ENCODE data around the gene MICB. TPM values are rescaled to one million over a fixed set of nuclear protein-coding genes. Genes with fewer than 3 reads are reported as not detected.

MICB gene
- total and polyA plus RNA-seq, 4 donors: 0.19 to 4.9 (median 1.2) TPM

- TF ChIP-seq EGR1 (IDR thresholded peaks at IDR 0.05; ENCODE audit: low read depth in 2 of 2) (no peak), MAX (IDR thresholded peaks at IDR 0.05) (no peak), RAD21 (IDR thresholded peaks at IDR 0.05) (no peak), TAF1 (conservative IDR thresholded peaks at IDR 0.05) (peak; percentile 98), FOXA2 (IDR thresholded peaks at IDR 0.05) (no peak), ZBTB33 (IDR thresholded peaks at IDR 0.05) (no peak), RXRA (IDR thresholded peaks at IDR 0.05) (peak; percentile 10 to 13), FOXA1 (IDR thresholded peaks at IDR 0.05) (no peak), SP1 (IDR thresholded peaks at IDR 0.05) (peak; percentile 77)
Observed at GRCh38 chr6:31462964-31463870, 34.7 kb upstream of the MICB start (continued).

- Histone ChIP-seq H3K9ac (ENCODE audit: low read depth in 1 of 2, low read length in 2 of 2) (no peak overlapping the region), H3K4me3 (ENCODE audit: low read depth in 1 of 3, low read length in 3 of 3) (peak overlapping the region; percentile 62 to 83 (median 71)), H3K4me1 (ENCODE audit: control insufficient read depth in 4 of 4, insufficient read depth in 4 of 4, low read length in 3 of 4) (peaks cover 3 to 24% (median 13%) of the 10 kb centered on the region in 4 donors), H3K27ac (ENCODE audit: low read depth in 1 of 2, low read length in 2 of 2) (no peak overlapping the region), H3K27me3 (ENCODE audit: control insufficient read depth in 4 of 4, insufficient read depth in 4 of 4, low read length in 3 of 4) (no peaks in the 10 kb centered on the region), H3K9me3 (ENCODE audit: control insufficient read depth in 4 of 4, low read length in 3 of 4) (no peaks in the 10 kb centered on the region), H3K36me3 (ENCODE audit: control insufficient read depth in 4 of 4, insufficient read depth in 3 of 4, low read depth in 1 of 4, low read length in 3 of 4) (no peaks in the 10 kb centered on the region)
- DNase-seq (ENCODE audit: low spot score): no peak
- TF ChIP-seq EGR1 (IDR thresholded peaks at IDR 0.05; ENCODE audit: low read depth in 2 of 2): no peak
- TF ChIP-seq, protein P1, sequence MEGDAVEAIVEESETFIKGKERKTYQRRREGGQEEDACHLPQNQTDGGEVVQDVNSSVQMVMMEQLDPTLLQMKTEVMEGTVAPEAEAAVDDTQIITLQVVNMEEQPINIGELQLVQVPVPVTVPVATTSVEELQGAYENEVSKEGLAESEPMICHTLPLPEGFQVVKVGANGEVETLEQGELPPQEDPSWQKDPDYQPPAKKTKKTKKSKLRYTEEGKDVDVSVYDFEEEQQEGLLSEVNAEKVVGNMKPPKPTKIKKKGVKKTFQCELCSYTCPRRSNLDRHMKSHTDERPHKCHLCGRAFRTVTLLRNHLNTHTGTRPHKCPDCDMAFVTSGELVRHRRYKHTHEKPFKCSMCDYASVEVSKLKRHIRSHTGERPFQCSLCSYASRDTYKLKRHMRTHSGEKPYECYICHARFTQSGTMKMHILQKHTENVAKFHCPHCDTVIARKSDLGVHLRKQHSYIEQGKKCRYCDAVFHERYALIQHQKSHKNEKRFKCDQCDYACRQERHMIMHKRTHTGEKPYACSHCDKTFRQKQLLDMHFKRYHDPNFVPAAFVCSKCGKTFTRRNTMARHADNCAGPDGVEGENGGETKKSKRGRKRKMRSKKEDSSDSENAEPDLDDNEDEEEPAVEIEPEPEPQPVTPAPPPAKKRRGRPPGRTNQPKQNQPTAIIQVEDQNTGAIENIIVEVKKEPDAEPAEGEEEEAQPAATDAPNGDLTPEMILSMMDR (IDR thresholded peaks at IDR 0.05; ENCODE audit: low read depth, low read length, missing input control): no peak
- no peak for TF ChIP-seq HNF4G (IDR thresholded peaks at IDR 0.05)
- TF ChIP-seq FOXA2 (IDR thresholded peaks at IDR 0.05): no peak
- TF ChIP-seq RAD21 (IDR thresholded peaks at IDR 0.05): no peak
- WGBS: 87% methylated on average over 7 of the region's 7 CpGs
Observed at GRCh38 chr6:31464252-31465184, 33.4 kb upstream of the MICB start.

DNA sequence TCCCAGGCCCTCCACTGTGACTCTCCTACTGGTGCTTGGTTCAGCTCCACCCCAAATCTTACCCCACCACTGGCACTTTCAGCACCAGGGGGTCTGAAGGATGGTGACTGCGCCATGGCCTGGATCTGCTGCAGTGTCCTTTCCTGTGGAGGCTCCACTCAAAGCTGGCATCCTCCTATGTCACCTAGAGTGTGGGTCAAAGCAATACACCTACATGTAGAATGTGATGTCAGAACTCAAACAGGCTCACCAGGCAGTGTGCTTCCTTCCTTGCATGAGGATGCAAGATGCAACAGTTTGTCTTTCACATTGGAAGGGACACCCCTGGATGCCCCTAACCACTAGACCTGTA lies 32.8 kb upstream of the MICB start:
- no peaks in the 10 kb centered on the region for H3K9me3 ChIP-seq (ENCODE audit: control insufficient read depth in 4 of 4, low read length in 3 of 4)
- H3K4me1 ChIP-seq (ENCODE audit: control insufficient read depth in 4 of 4, insufficient read depth in 4 of 4, low read length in 3 of 4): peaks cover 3 to 27% (median 13%) of the 10 kb centered on the region in 4 donors
- no peak overlapping the region for H3K27ac ChIP-seq (ENCODE audit: low read depth in 1 of 2, low read length in 2 of 2)
- DNase-seq (ENCODE audit: low spot score): no peak
- H3K4me3 ChIP-seq (ENCODE audit: low read depth in 1 of 3, low read length in 3 of 3): no peak overlapping the region
- H3K36me3 ChIP-seq (ENCODE audit: control insufficient read depth in 4 of 4, insufficient read depth in 3 of 4, low read depth in 1 of 4, low read length in 3 of 4): no peaks in the 10 kb centered on the region
- no peak overlapping the region for H3K9ac ChIP-seq (ENCODE audit: low read depth in 1 of 2, low read length in 2 of 2)
- TF ChIP-seq FOXA1 (IDR thresholded peaks at IDR 0.05): no peak
- H3K27me3 ChIP-seq (ENCODE audit: control insufficient read depth in 4 of 4, insufficient read depth in 4 of 4, low read length in 3 of 4): no peaks in the 10 kb centered on the region
- 51% methylated on average over 1 of the region's 1 CpG for WGBS
